ENCODE data around the gene GRIA4. TPM values are rescaled to one million over a fixed set of nuclear protein-coding genes. Genes with fewer than 3 reads are reported as not detected.

GRIA4 gene
- total and polyA plus RNA-seq, 7 donors: 0.03 to 0.17 (median 0.06) TPM; not detected in 4

DNA sequence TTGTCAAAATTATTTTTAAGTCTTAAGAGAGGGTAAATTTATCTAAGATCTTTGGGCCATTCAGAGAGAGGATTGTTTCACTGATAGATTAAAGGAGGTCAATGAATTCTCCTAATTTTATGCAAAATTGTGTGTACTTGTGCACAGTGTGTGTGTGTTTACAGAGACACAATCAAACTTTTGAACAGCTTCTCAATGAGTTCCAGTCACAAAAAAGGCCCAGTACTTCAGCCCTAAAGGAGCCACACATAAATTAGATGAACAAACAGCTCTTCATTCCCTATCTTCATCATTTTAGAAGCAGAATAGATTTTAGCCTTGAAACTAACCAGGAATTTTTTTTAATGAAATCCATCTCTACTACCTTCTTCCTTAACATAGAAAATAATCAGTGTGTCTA is 9.7 kb downstream of the GRIA4 start:
- H3K9me3 ChIP-seq: no peaks in the 10 kb centered on the region
- TF ChIP-seq, protein P1, sequence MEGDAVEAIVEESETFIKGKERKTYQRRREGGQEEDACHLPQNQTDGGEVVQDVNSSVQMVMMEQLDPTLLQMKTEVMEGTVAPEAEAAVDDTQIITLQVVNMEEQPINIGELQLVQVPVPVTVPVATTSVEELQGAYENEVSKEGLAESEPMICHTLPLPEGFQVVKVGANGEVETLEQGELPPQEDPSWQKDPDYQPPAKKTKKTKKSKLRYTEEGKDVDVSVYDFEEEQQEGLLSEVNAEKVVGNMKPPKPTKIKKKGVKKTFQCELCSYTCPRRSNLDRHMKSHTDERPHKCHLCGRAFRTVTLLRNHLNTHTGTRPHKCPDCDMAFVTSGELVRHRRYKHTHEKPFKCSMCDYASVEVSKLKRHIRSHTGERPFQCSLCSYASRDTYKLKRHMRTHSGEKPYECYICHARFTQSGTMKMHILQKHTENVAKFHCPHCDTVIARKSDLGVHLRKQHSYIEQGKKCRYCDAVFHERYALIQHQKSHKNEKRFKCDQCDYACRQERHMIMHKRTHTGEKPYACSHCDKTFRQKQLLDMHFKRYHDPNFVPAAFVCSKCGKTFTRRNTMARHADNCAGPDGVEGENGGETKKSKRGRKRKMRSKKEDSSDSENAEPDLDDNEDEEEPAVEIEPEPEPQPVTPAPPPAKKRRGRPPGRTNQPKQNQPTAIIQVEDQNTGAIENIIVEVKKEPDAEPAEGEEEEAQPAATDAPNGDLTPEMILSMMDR (IDR thresholded peaks at IDR 0.05): no peak

DNA sequence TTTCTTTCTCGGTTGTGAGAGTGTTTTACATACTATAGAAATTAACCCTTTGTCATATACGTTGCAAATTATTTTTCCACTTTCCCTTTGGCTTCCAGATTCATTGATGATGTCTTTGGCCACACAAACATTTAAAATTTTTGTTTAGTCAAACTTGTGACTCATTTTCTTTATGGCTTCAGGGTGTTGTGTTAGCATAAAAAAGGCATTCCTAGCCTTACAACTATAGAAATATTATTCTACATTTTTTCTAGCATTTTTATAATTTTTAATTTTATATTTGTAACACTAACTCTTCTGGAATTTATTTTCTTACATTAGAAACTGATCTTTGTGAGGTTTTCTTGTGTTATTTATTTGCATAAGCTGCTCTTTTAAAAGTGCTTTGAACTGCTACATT is 12.1 kb downstream of the GRIA4 start:
- ATAC-seq: no peak
- no peak for DNase-seq
- Histone ChIP-seq H3K36me3 (ENCODE audit: insufficient read depth in 1 of 2, low read depth in 1 of 2) (no peaks in the 10 kb centered on the region), H3K4me3 (no peak overlapping the region), H3K27me3 (ENCODE audit: insufficient read depth in 3 of 3, low read length in 2 of 3) (no peaks in the 10 kb centered on the region), H3K27ac (no peak overlapping the region), H3K9me3 (no peaks in the 10 kb centered on the region), H3K4me1 (no peaks in the 10 kb centered on the region)
- WGBS, 3 donors: 65 to 75% (median 72%) methylated on average over 2 of the region's 2 CpGs
- TF ChIP-seq, protein P1 (IDR thresholded peaks at IDR 0.05): no peak
- intact Hi-C loops (cut with DNase I): no loop called here

More for the DNA sequence above, 9.7 kb downstream of the GRIA4 start:
- intact Hi-C loops (cut with DNase I): no loop called here
- no peak for DNase-seq
- Histone ChIP-seq H3K36me3 (ENCODE audit: insufficient read depth in 1 of 2, low read depth in 1 of 2) (no peaks in the 10 kb centered on the region), H3K27ac (no peak overlapping the region), H3K4me1 (no peaks in the 10 kb centered on the region), H3K4me3 (no peak overlapping the region), H3K27me3 (ENCODE audit: insufficient read depth in 3 of 3, low read length in 2 of 3) (no peaks in the 10 kb centered on the region)
- no peak for ATAC-seq

DNA sequence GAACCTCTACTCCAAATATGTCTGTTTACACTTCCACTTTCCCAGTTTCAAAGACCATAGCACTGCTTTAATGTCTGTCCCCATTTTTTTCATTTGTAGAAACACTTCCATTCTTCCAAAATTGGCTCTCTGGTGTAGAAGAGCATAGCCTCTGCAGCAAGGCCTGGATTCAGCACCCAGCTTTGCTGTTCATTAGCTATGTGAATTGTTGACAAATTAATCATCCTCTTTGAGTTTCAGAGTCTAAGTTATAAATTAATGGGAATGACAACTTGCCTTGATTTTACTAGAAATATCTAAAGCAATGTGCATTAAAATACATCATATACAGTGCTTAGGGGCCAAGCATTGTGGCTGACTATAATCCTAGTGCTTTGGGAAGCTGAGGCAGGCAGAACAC is 22.4 kb downstream of the GRIA4 start:
- intact Hi-C loops (cut with DNase I): no loop called here
- TF ChIP-seq, protein P1 (IDR thresholded peaks at IDR 0.05): no peak
- no peak overlapping the region for H3K27ac ChIP-seq
- DNase-seq (no peak), ATAC-seq (no peak)
- no peaks in the 10 kb centered on the region for H3K36me3 ChIP-seq (ENCODE audit: insufficient read depth in 1 of 2, low read depth in 1 of 2)
- H3K4me3 ChIP-seq: no peak overlapping the region
- H3K27me3 ChIP-seq (ENCODE audit: insufficient read depth in 3 of 3, low read length in 2 of 3): no peaks in the 10 kb centered on the region
- no peaks in the 10 kb centered on the region for H3K4me1 ChIP-seq
- no peaks in the 10 kb centered on the region for H3K9me3 ChIP-seq

DNA sequence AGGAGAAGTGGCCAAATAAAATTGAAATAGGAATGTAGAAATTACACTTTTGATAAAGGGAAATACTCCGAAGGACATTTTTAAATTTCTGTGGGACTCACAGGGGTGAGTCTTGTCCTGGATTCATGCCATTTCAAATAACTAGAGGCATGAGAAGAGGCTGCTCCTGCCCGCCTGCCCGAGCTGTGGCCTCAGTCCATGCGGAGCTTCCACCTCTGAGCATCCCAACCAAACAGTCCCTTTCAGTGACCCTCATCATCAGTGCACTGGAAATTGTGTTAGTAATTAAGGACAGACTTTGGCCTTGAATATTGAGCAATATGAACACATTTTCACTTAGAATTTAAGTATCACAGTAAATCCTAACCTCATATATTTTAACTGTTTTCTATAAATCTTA is 25.6 kb downstream of the GRIA4 start:
- no peak overlapping the region for H3K27ac ChIP-seq
- WGBS, 3 donors: 76 to 82% (median 77%) methylated on average over 4 of the region's 4 CpGs
- no peaks in the 10 kb centered on the region for H3K36me3 ChIP-seq (ENCODE audit: insufficient read depth in 1 of 2, low read depth in 1 of 2)
- intact Hi-C loops (cut with DNase I): no loop called here
- H3K4me1 ChIP-seq: no peaks in the 10 kb centered on the region
- H3K27me3 ChIP-seq (ENCODE audit: insufficient read depth in 3 of 3, low read length in 2 of 3): no peaks in the 10 kb centered on the region
- no peaks in the 10 kb centered on the region for H3K9me3 ChIP-seq
- H3K4me3 ChIP-seq: no peak overlapping the region
- ATAC-seq (no peak), DNase-seq (no peak)
- TF ChIP-seq, protein P1 (IDR thresholded peaks at IDR 0.05): no peak

DNA sequence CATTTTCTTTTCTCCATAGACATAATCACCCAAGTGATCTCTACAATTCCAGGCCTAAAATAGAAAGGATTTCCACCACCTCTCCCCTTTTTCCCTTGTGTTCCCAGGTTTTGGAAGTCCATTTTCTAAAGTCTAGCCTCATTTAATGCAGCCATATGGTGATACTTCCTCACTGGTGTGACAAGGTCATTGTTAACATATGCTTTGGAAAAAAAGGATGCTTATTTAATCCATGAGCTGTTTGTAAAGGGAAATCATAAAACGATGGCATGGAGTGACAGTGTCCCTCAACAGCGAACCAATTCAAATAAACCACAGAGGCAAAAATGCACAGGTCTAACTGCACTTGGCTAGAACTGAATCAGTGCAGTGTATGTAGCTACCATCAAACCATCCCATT is 26.6 kb downstream of the GRIA4 start:
- Histone ChIP-seq H3K36me3 (ENCODE audit: insufficient read depth in 1 of 2, low read depth in 1 of 2) (no peaks in the 10 kb centered on the region), H3K9me3 (no peaks in the 10 kb centered on the region), H3K4me1 (no peaks in the 10 kb centered on the region), H3K27me3 (ENCODE audit: insufficient read depth in 3 of 3, low read length in 2 of 3) (no peaks in the 10 kb centered on the region), H3K4me3 (no peak overlapping the region), H3K27ac (no peak overlapping the region)
- DNase-seq: no peak
- no peak for ATAC-seq
- intact Hi-C loops (cut with DNase I): no loop called here
- TF ChIP-seq, protein P1 (IDR thresholded peaks at IDR 0.05): no peak
- 51 to 60% (median 53%) methylated on average over 2 of the region's 2 CpGs for WGBS, 3 donors

All from psoas muscle (tissue), 8 donors.